Middle frontal gyrus (tissue), 1 donor: ENCODE data around the gene EHMT1.
"Not testable (repeated sequence)": the region's sequence is repeated elsewhere in the genome, so short reads cannot be mapped to it uniquely, and the experiment has no call there.

Source experiments
- DNase-seq: peaks from one replicate; pipeline ENCODE4 v3.0.0-alpha.2; 2015; ENCODE audit warnings: low spot score; ENCODE audit errors: extremely low spot score

EHMT1 gene

DNA sequence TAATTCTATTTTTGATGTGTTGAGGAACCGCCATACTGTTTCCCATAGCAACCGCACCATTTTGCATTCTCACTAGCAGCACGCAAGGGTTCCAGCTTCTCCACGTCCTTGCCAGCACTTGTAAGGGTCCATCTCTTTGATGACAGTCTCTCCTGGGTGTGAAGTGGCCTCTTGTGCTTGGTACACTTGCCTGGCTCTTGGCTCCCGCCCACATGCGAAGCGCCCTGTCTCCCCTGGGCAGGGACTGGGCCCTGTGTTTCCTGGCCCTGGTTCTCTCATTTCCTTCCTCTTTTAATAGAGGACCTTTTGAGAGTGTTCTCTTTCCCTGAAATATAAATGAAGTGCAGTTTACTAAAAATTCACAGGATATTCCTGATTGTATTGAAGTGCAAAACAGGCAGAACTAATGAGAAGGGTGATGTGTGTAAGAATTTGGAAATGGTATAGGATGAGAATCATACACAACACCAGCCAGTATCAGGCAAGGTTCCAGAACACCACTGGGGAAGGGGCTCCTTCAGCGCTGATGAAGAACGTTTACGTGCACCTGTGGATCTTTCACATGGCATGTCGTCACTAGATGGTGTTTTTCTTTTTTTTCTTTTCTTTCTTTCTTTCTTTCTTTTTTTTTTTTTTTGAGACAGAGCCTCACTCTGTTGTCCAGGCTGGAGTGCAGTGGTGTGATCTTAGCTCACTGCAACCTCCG is 73.0 kb downstream of the EHMT1 start:
- no peak for DNase-seq

- no peak for DNase-seq
Measured at GRCh38 chr9:137694236-137694959, 75.6 kb downstream of the EHMT1 start.

- peak; percentile 36 for DNase-seq
Measured at GRCh38 chr9:137694962-137695875, 76.4 kb downstream of the EHMT1 start.

DNA sequence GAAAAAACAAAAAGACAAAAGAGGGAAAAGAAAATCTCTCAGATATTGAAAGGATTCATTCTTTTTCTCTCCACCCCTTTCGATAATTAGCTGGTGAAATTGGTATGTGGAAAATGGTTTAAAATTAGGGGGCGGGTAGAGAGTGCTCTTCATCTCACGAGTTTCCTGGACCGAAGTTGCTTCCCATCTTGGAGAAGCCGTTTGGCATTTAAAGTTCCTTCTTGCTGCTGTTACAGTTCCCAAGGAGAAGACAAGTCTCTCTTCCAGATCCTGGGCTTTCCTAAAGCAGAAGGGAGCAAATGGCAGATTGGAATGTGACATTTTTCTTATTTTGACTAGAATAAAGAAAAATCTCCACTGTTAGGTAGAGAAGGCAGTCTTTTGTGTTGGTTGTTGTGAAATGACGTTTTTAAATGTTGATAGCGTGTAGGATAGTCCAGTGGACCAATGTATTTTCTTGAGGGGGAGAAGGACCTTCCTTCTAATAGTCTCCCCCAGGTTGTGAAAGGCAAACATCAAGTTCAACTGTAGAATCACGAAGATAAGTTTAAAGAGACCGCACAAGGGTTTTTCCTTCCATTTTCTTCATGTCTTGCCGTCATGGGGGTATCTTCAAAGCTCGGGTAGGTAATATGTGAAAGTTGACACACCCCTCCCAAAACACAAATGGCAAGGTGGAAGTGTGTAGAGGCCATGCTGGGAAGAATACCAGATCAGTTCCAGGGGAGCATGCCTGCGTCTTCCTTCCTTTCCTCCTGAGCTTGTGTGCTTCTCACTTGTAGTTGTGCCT is 77.5 kb downstream of the EHMT1 start:
- no peak for DNase-seq

- DNase-seq: no peak
Measured at GRCh38 chr9:137697193-137697592, 78.4 kb downstream of the EHMT1 start.

DNA sequence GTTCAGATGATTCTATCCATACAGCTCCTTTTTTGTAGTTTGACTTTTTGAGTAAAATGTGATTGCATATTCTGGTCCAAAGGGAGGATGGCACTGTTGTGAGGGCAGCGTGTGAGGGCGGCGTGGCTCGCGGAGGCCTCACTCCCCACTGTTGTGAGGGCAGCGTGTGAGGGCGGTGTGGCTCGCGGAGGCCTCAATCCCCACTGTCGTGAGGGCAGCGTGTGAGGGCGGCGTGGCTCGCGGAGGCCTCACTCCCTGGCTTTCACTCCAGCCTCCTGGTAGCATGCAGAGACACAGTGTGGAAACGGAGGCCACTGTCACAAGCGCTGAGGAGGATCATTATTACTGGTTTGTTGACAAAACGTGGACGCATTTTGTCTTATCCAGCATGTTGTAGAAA is 79.0 kb downstream of the EHMT1 start:
- DNase-seq: no peak

DNA sequence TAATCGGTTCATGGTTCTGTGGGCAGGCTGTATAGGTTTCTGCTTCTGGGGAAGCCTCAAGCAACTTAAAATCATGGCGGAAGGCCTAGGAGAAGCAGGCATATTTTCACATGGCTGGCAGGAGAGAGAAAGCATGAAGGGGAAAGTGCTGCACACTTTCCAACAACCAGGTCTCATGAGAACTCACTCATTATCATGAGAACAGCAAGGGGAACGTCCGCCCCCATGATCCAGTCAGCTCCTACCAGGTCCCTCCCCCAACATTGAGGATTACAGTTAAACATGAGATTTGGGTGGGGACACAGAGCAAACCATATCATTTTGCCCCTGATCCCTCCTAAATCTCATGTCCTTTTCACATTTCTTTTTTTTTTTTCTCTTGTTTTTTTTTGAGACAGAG is 82.1 kb downstream of the EHMT1 start:
- no peak for DNase-seq

- DNase-seq: no peak
Measured at GRCh38 chr9:137702615-137703379, 84.0 kb downstream of the EHMT1 start.

- no peak for DNase-seq
Measured at GRCh38 chr9:137703842-137704508, 85.2 kb downstream of the EHMT1 start.

- DNase-seq: no peak
Measured at GRCh38 chr9:137705443-137705863, 86.6 kb downstream of the EHMT1 start.

DNA sequence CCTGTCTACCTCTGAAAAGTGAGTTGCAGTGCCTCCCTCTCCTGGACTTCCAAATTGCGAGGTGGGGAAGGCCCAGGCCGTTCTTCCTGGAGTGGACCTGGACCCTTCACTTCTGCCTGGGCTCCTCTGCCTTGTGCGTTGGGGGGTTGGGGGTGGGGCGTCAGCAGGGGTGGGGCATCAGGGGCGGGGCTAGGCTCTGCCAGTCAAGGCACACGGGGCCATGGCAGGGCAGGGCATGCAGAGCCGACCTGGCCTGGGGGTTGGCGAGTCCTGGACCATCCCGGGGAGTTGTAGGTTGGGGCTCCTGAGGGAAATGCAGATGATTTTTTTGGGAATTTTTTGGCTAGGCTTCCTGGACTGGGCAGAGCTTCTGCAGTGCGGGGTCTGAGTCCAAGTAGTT is 87.1 kb downstream of the EHMT1 start:
- DNase-seq: no peak

GRCh38 chr9:137707361-137707760 is 88.6 kb downstream of the EHMT1 start:
- no peak for DNase-seq

DNA sequence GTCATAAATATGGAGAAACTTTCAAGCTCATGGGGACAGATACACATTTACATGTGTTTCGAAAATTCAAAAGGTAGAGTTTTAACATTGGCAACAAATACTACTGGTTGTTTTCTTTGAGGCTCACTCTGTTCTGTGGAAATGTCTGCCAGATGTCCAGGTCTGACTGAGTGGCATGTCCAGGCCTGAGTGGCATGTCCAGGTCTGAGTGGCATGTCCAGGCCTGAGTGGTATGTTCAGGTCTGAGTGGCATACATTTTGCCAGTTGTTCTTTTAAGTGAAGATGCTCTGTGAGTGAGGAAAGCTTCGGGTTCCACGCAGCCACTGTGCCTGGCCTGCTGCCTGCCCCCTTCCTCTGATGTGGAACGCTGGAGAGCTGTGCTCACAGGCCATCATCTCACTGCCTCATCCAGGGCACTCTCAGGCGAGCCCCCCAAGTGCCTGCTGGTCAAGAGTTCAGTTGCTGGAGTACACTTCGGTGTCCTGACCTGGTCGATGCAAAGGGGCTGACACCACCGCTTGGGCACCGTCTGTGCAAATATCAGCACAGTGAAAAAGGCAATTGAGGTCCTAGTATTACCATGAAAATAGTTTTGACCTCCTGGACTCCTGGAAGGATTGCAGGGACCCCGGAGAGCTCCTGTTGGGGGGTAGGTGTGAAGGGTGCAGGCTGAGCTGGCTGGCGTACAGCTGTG is 89.9 kb downstream of the EHMT1 start:
- DNase-seq: no peak

GRCh38 chr9:137709411-137710101 is 90.8 kb downstream of the EHMT1 start:
- no peak for DNase-seq

DNA sequence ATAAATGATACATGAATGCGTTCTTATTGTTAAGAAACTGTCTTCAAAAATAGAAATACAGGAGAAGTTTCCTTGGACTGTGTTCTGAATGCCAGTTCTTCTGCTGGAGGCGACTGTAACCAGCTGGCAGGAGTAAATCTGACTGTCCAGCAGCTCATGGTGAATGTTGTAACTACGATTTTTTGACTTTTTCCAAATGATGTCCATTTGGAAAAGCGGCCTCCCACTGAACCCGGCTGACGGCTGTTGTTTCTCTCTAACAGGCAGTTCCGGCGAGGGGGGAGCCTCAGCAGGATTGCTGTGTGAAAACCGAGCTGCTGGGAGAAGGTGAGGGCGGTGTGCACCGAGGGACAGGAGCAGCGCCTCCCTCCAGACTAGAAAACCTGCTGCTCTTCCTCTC is 91.9 kb downstream of the EHMT1 start:
- DNase-seq: no peak

GRCh38 chr9:137711678-137712105 is 92.9 kb downstream of the EHMT1 start:
- DNase-seq: no peak

DNA sequence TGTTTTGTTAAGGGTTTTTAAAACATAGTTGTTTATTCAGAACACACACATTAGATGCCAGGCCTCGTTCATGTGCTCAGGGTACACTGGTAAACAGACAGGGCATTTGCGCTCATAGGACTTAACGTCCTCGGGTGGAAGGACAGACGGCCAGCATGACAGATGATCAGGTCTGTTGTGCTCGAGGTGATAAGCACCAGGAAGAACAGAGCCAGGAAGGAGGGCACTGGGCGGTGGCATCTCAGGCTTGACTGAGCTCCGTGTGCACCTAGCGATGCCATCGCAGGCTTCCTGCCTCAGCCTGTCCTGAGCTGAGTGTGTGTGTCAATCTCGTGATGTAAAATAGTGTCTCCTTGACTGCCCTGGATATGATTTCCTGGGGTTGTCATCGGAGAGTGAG is 96.5 kb downstream of the EHMT1 start:
- DNase-seq: no peak

- DNase-seq: not testable (repeated sequence)
Measured at GRCh38 chr9:137715866-137716693, 97.3 kb downstream of the EHMT1 start.
